NCI-H446 treated with DMSO at 0.1 percent for 48 hours (cell line): ENCODE data around the gene CTNS.
A peak's percentile ranks its signal among the peaks of the same experiment; 100 is the strongest.

Experiments
- DNase-seq: peaks from one replicate; lab custom pipeline; 2025; lab: John Stamatoyannopoulos, UW

CTNS gene

GRCh38 chr17:3636154-3636907 is at the start of gene CTNS, which contains the start of gene SHPK:
CTNS (plus strand) TSS chr17:3636760; CDS start chr17:3640207, 3,447 bp downstream.
SHPK (minus strand) TSS chr17:3636250; CDS start chr17:3636219, 31 bp downstream.
- peak; percentile 91 for DNase-seq

GRCh38 chr17:3589784-3590183 is 46.8 kb upstream of the CTNS start:
- no peak for DNase-seq

GRCh38 chr17:3590231-3590630 is 46.3 kb upstream of the CTNS start:
- no peak for DNase-seq

DNA sequence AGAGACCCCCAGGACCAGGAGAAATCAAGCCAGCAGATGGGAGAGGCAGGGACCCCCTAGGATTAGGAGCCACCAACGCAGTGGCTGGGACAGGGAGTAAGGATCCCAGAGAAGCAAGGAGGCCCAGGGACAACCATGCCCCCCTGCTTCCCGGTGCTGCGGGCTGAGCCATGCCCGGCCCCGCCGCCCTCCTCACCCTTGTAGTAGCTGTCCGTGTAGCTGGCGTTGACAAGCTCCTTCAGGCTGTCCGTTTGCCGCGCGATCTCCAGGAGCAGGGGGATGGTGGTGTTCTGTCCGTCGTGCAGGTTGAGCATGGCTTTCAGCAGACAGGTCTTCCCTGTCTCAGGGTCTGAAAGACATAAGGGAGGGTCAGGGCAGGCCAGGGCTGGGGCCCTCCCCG is 45.8 kb upstream of the CTNS start:
- DNase-seq: no peak

DNA sequence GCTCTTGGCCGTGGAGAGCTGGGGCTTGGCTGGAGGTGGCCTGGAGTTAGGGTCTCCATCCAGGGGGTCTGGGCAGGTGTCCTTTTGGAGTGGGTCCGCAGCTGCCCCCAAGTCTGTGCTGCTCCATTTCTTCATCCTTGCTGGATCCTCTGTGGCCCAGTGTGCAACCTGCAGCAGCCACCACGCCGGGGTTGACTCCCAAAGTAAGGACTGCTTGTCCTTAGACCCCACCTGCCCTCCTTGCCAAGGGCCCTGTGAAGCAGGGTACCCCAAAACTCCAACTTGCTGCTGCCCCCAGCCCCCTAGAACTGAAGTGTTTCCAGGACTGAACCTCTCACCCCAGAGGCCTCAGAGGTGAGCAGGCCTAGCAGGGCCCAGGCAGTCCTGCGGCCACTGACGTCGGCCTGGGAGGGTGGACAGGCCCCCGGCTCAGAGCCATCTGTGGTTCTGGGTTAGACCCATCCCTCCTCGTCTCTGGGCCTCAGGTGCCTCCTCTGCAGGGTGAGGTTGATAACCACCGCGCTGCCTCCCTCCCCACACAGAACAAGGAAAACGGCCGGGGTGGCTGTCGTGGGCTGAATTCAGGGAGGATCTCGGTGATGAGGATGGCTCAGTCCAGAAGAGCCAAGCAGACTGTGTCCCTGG is 44.2 kb upstream of the CTNS start:
- no peak for DNase-seq

DNA sequence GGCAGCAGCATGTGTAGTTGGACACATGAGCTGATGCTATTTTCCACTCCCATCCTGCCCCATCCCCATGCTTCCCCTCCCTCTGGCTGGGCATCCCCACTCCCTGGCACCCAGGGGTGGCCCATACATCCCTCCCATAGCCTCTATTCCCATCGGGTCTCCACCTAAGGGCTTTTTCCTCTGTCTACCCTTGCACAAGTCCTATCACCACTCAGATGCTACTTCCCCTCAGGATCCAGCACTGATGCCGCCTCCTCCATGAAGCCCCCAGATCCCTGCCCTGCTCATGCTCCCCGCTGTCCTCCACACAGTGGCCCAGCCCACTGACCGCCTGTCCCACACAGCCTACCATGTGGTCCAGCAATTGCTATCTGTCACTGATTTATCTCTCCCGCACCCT is 43.2 kb upstream of the CTNS start:
- no peak for DNase-seq

DNA sequence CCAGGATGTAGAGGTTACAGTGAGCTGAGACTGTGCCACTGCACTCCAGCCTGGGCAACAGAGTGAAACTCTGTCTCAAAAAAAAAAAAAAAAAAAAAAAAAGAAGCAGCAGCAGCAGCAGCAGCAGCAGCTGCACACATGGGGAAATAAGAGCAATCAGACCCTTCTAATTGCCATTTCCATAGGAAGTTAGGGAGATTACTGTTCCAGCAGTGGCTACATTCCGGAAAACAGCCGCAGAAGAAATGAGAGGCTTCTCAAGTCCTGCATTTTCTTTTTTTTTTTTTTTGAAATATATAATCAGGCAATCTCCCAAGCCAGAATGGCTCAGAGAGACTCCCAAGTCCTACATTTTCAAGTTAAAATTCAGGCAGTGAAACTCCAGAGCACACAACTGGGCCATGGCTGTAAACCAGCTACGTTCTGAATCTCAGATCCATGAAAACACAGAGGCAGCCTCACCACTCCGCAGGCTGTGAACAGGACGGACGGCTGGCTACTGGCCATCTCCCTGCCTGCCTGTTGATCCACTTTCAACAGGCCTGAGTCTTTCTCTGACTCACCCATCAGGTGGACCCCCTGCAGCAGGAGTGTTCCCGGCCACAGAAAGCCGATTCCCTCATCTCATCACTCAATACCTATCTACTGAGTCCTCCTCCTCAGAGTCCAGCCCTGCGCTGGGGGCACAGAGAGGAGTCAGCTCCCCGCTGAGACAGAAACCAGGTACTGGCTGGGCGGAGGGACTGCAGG is 42.3 kb upstream of the CTNS start:
- no peak for DNase-seq

DNA sequence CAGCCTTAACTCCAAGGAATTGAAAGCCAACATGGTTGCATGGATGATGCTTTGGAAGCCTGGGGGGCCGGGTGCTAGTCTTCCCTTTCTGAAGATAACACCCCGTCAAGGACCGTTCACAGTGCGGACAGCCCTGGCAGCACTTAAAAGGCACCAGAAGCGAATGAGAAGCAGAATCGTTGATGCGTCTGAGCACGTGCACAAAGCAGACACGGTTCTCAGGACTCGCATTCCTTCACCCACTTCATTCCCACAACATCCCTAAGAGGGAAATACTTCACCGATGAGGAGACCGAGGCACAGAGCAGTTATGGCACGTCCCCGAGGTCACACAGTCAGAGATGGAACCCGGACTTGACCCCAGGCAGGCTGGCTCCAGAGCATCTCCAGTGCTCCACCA is 41.6 kb upstream of the CTNS start:
- no peak for DNase-seq

GRCh38 chr17:3596804-3597464 is 39.6 kb upstream of the CTNS start:
- no peak for DNase-seq

- no peak for DNase-seq
Measured at GRCh38 chr17:3598078-3598477, 38.5 kb upstream of the CTNS start.

DNA sequence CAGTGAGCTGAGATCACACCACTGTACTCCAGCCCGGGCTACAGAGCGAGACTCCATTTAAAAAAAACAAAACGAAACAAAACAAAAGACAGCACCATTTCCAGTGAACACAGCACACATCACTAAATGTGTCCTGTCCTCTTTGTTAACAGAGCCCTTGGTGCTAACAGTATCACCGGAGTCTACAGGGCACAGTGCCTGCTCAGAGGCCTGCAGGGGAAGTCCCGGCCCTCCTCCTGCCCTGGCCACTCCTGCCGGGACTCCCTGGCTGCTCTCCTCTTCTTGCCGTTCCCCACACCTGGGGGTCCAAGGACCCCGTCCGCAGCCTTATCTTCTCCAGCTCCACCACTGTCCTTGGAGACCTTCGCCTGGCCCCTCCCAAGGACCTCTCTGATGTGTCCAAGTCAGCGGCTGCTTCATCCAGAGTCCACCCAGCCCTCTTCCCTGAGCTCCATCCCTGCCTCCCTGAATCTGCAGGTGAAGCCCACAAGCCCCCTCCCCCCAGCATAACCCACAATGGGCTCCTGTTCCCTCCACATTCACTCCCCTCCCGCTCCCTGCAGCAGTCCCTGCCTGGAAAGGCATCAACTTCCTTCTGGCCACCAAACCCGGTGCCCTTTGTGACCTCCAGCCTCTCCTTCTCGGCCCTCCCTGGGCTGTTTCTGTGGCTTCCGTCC is 35.9 kb upstream of the CTNS start:
- no peak for DNase-seq

DNA sequence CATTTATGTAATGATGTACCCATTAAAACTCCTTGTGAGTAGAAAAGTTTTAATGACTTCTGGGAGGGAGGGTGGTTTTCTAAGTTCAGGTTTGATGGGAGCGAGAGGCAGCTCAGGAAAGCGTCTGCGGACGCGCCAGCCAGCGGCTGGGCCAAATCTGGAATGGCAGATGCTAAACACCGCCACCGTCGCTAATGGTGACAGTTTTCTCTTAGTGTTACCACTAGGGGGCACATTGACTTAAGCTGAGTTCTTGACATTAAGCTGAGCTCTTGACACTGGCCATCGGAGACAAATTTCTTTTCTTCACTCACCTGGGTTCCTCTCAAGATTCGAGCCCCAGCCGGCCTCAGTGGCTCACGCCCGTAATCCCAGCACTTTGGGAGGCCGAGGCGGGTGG is 34.1 kb upstream of the CTNS start:
- DNase-seq: no peak

- no peak for DNase-seq
Measured at GRCh38 chr17:3603119-3603869, 33.3 kb upstream of the CTNS start.

GRCh38 chr17:3603870-3604259 is 32.7 kb upstream of the CTNS start:
- no peak for DNase-seq

GRCh38 chr17:3609689-3610088 is 26.9 kb upstream of the CTNS start:
- DNase-seq: no peak

- no peak for DNase-seq
Measured at GRCh38 chr17:3610523-3610922, 26.0 kb upstream of the CTNS start.

DNA sequence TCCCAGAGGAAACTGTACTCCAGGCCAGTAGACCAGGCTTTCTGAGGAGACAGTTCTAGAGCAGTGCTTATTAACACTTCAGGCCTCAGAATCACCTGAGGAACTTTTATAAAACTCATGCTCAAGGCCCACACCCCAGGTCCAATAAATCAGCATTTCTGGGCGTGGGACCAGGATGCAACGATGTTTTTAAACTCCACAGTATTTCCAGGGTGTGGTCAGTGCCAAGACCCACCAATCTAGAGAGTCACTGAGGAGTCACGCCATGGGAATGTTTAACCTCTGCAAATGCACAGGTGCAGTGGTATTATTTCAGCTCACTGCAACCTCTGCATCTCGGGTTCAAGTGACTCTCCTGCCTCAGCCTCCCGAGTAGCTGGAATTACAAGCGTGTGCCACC is 23.4 kb upstream of the CTNS start:
- DNase-seq: no peak

DNA sequence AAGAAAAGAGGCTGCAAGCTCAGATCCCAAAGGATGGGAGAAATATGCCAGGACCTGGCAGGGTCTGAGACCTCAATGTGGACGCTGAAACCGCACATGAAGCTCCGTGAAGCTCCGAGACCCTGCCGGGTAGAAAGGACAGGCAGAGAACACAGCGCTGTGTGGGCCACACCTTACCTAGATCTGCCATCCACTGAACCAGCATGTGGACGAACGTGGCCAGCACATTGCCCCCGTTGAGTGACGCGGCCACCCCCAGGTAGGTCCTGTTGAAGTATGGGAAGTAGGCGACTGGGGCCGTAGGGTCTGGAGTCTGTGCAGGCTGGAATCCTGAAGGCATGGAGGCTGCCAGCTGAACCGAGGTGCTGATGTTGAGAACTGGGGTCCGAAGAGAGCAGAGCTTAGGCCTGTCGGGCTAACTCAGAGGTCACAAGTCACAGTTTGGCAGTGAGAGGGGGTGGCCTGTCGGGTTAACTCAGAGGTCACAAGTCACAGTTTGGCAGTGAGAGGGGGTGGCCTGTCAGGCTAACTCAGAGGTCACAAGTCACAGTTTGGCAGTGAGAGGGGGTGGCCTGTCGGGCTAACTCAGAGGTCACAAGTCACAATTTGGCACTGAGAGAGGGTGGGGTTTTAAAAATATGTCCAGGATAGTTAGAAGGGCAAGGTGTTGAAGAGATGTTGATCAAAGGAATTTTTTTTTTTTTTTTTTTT is 21.2 kb upstream of the CTNS start:
- DNase-seq: no peak

DNA sequence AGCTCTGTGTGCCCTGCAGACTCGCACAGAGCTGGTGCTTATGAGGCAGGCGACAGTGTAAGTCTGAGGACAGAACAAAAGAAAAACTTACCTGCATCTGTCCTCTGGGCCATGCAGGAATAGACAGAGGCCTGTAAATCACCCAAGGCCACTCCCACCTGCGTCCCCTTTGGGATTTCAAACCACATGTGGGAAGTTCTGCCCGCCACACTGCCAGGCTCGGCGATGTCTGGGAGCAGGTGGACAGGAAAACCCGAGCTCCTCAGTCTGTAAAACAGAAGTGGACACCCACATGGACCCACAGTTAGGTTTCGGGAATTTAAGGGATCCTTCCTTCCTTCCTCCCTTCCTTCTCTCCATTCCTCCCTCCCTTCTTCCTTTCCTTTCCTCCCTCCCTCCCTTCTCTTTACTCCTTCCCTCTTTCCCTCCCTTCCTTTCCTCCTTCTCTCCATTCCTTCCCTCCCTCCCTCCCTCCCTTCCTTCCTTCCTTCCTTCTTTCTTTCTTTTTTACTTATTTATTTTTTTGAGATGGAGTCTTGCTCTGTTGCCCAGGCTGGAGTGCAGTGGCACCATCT is 15.3 kb upstream of the CTNS start:
- no peak for DNase-seq

DNA sequence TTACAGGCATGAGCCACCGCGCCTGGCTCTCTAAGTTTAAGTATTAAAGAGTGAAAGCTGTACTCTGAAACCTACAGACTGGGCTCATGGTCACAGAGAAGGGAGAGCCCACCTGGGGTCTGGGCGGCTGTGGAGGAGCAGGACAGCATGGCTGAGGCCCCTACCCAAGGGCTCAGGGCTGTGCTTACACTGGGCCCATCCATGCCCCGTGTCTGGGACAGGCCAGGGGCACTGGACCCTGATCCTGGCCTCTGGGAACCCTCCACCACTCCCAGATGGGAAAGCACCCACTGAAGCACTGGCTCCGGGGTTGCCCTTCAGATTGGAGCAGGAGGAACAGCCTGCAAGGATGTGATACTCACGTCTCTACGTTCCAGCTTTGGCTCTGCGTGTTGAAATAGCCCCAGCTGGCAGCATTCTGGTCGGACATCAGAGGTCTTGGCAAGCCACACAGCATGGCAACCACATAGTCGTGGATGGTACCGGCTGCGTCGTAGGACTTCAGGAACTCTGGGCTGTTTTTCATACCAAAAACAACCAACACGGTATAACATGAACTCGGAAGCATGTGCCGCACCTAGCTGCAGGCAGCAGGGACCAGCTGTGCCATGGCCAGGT is 13.5 kb upstream of the CTNS start:
- no peak for DNase-seq
